Caco-2 (cell line): ENCODE measurements around the gene APOBEC3C. TPM values are rescaled to one million over a fixed set of nuclear protein-coding genes. Genes with fewer than 3 reads are reported as not detected.
"Not testable (repeated sequence)": the region's sequence is repeated elsewhere in the genome, so short reads cannot be mapped to it uniquely, and the experiment has no call there.

ENCODE experiments used
- BruUV-seq: library from RNA; stranded (reverse); fragments of 400-500 nt; replicated peaks from 2 replicates; lab custom pipeline; 2021; lab: Mats Ljungman, UMichigan
- CTCF ChIA-PET: fragments of 300-600 bp; sonication (Branson Sonifier 250); formaldehyde crosslinking; loops from one replicate; lab custom pipeline; 2022; ENCODE audit warnings: antibody characterized with exemption; lab: Charles Lee
- POLR2A ChIA-PET: fragments of 300-600 bp; sonication (Branson Sonifier 250); formaldehyde crosslinking; loops from one replicate; lab custom pipeline; 2022; ENCODE audit warnings: antibody characterized with exemption; lab: Charles Lee
- DNase-seq, 2 experiments: peaks; one replicate each; pipeline versions ENCODE4 v3.0.0 to v3.0.0-alpha.2; 2020 to 2022
- H3K27me3 ChIP-seq: replicated peaks from 2 replicates; pipeline ENCODE4 v1.6.0; 2011; ENCODE audit warnings: low read length; ENCODE audit not compliant: control insufficient read depth, insufficient read depth
- H3K36me3 ChIP-seq: 2 replicates; pipeline ENCODE4 v1.5.1; 2011; ENCODE audit warnings: low read length; ENCODE audit not compliant: control insufficient read depth, insufficient read depth
- H3K4me1 ChIP-seq: fragments of 250-450 bp; sonication (Bioruptor Pico); 2 replicates; pipeline ENCODE4 v1.5.1; 2020; ENCODE audit warnings: mild to moderate bottlenecking
- H3K4me3 ChIP-seq: 2 replicates; pipeline ENCODE4 v1.5.1; 2011; ENCODE audit warnings: low read depth, mild to moderate bottlenecking, control low read depth, low read length
- H3K9me3 ChIP-seq: fragments of 250-450 bp; sonication (Bioruptor Pico); 2 replicates; pipeline ENCODE4 v1.5.1; 2020; ENCODE audit warnings: mild to moderate bottlenecking, moderate library complexity
- H3K27ac Mint-ChIP-seq: one replicate; pipeline ENCODE4 v1.8.0; 2022; ENCODE audit warnings: mixed read lengths; ENCODE audit not compliant: unreplicated experiment
- H3K27me3 Mint-ChIP-seq: one replicate; pipeline ENCODE4 v1.8.0; 2022; ENCODE audit warnings: mixed read lengths; ENCODE audit not compliant: insufficient read depth, unreplicated experiment
- H3K36me3 Mint-ChIP-seq: one replicate; pipeline ENCODE4 v1.8.0; 2022; ENCODE audit warnings: mild to moderate bottlenecking, mixed read lengths; ENCODE audit not compliant: insufficient read depth, unreplicated experiment
- H3K4me1 Mint-ChIP-seq: one replicate; pipeline ENCODE4 v1.8.0; 2022; ENCODE audit warnings: low read depth, mixed read lengths; ENCODE audit not compliant: unreplicated experiment
- H3K4me3 Mint-ChIP-seq: one replicate; pipeline ENCODE4 v1.8.0; 2022; ENCODE audit warnings: mild to moderate bottlenecking, moderate library complexity, mixed read lengths; ENCODE audit not compliant: unreplicated experiment
- H3K9me3 Mint-ChIP-seq: one replicate; pipeline ENCODE4 v1.8.0; 2022; ENCODE audit warnings: mixed read lengths; ENCODE audit not compliant: unreplicated experiment
- intact Hi-C: fragments of 100-400 bp; cut with micrococcal nuclease; formaldehyde crosslinking; loops from one replicate; pipeline ENCODE4 v1.10.0; 2022; ENCODE audit not compliant: unreplicated experiment
- total RNA-seq: library from RNA; stranded (reverse); gene quantifications from 2 replicates; pipeline ENCODE4 v1.2.3, GENCODE V29; 2022
- TF ChIP-seq, protein P1 (sequence below), 2 experiments: fragments of 200-600 bp in 1 of 2; IDR thresholded peaks; 1 replicate in 1 of 2; 2 replicates in 1 of 2; pipeline versions ENCODE4 v1.5.1 to v1.8.0; 2011 to 2022; ENCODE audit warnings: antibody characterized with exemption in 1 of 2, control low read depth in 1 of 2, inconsistent platforms in 1 of 2, low read depth in 1 of 2, low read length in 1 of 2, mild to moderate bottlenecking in 1 of 2, moderate library complexity in 1 of 2; ENCODE audit not compliant: insufficient read depth in 1 of 2, severe bottlenecking in 1 of 2, unreplicated experiment in 1 of 2

Gene APOBEC3C
- total RNA-seq, 1 experiment from 2014 or later = 25.1 TPM

DNA sequence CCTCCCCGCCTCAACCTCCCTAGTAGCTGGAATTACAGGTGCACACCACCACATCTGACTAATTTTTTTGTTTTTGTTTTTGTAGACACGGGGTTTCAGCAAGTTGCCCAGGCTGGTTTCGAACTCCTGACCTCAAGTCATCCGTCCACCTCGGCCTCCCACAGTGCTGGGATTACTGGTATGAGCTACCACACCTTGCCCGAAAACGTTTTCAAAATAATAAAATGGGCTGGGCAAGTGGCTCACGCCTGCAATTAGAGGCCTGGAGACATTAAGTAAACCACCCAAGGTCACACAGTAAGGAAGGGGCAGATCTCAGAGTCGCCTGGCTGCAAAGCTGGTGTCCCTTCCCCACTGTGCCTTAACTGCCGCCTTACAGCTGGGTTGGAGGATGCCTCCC lies 33.5 kb upstream of the APOBEC3C start:
- intact Hi-C loops = loop anchor here (5.0 kb wide), 1 partner anchor 108 kb away; the partner anchor contains the start of gene CBX6
- Mint-ChIP-seq H3K4me3 (peak overlapping the region; percentile 80), H3K36me3 (peaks cover 36% of the 10 kb centered on the region), H3K4me1 (peaks cover 19% of the 10 kb centered on the region)
- not testable (repeated sequence) for DNase-seq, H3K4me3 ChIP-seq, H3K27ac Mint-ChIP-seq, H3K36me3 ChIP-seq, H3K27me3 Mint-ChIP-seq, H3K9me3 Mint-ChIP-seq, BruUV-seq, H3K27me3 ChIP-seq
- ChIA-PET POLR2A (interaction anchor here (2.3 kb wide), 1 partner anchor 56 kb away, joined by 14 read pairs; no protein-coding TSS in a partner anchor), CTCF (interaction anchor here (1.9 to 3.7 kb wide), 2 partner anchors 23 to 110 kb away, joined by 8 to 21 read pairs; no protein-coding TSS in a partner anchor)
- Histone ChIP-seq H3K9me3 (peaks cover 17% of the 10 kb centered on the region), H3K4me1 (peaks cover 19% of the 10 kb centered on the region)

DNA sequence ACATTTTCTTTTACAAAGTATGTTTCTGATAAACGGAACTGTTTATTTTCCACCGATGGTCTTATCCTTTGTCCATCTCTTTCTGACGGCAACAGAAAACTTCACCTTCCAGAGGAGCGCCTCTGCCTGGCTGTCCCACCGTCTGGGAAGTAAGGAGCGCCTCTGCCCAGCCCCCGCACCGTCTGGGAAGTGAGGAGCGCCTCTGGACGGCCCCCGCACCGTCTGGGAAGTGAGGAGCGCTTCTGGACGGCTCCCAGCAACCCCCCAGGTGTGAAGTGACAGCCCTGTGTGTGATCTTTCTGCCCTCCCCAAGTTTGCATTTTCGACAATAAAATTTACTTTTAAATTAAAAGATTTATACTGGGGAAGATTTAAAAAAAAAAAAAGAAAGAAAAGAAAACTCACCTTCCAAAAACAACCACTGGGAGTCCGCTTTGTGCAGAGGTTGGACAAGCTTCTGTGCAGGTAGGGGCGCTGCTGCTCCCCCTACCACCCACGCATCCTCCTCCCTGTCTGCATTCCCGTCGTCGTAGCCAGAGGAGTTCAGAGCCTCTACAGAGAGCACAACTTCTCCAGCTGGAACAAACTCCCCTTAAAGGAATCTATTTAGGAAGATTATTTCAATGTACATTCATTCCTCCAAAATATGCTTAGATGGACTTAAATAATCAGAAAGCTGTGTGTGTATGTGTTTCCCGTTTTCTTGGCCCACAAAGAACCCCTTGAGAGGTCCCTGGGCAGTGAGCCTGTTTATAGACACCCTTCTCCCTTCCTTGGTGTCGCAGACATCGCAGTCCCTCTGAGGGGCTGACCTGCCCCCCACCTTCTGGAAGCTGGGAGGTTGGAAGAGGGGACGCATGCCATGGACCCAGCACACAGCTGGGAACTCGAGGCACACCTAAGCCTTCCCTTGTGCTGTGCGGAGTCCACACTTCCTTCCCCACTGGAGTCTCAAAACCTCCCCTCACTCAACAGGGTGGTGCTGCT lies 32.8 kb upstream of the APOBEC3C start:
- peaks cover 19% of the 10 kb centered on the region for H3K4me1 Mint-ChIP-seq
- TSS peak; percentile 82 for BruUV-seq
- POLR2A ChIA-PET = interaction anchor here (0.7 to 2.3 kb wide), 4 partner anchors 57 to 338 kb away, joined by 3 to 14 read pairs (median 3); partner anchors contain the start of gene RPL3

DNA sequence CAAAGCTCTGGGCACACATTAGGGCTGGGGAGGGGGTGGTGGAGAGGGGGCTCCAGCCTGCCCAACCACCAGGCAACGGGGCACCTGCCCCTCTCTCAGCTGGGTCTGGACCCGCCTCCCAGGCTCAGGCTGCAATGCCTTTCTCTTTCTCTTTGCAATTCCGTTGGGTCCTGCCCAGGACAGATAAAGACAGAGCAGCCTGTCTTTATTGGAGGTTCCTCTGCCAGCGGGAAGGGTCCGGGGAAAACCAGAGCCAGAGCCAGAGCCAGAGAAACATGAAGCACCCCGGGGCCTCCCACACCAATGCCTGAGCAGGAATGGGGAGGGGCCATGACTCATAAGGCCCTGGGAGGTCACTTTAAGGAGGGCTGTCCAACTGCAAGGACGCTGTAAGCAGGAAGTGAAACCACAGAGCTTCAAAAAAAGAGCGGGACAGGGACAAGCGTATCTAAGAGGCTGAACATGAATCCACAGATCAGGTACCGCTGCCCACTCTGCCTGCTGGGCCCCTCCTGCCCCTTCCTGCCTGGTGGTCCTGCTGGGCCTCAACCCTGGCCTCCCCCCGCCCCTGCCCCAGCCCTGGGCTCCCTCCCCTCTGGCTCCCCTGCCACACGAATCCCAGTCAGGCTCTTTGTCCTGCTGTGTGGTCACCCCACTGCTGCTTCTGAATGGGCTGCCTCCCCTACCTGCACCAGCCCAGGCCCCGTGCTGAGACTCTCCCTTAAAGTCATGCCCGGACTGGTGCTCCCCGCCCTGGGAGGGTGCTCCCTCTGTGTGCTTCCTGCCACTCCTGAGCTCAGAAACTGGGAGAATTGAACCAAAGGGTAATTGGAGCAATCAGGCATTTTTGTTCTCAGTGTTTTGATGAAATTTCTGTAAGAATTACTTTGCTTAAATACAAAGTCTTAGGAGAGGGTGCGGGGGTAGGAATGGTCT lies 31.8 kb upstream of the APOBEC3C start, which contains the start of gene APOBEC3B:
TSS of gene APOBEC3B (plus strand) at position 356 of the 936 bp plus-strand sequence. CDS start at position 463, 107 bp downstream.
- Mint-ChIP-seq H3K36me3 (peaks cover 32% of the 10 kb centered on the region), H3K4me3 (peak within 1 kb of the TSS; percentile 80), H3K4me1 (peaks cover 19% of the 10 kb centered on the region), H3K9me3 (no peaks in the 10 kb centered on the region), H3K27ac (peak within 1 kb of the TSS; percentile 91), H3K27me3 (no peaks in the 10 kb centered on the region)
- ChIA-PET POLR2A (interaction anchor here (0.7 to 2.3 kb wide), 5 partner anchors 58 to 337 kb away, joined by 3 to 14 read pairs (median 3); partner anchors contain the start of gene RPL3), CTCF (interaction anchor here (0.7 to 3.7 kb wide), 8 partner anchors 12 to 309 kb away, joined by 3 to 21 read pairs (median 4); partner anchors contain the start of gene CBX6)
- Histone ChIP-seq H3K4me3 (peak within 1 kb of the TSS; percentile 44), H3K9me3 (peaks cover 9% of the 10 kb centered on the region; the same call in 1 of the 2 replicates), H3K4me1 (peaks cover 19% of the 10 kb centered on the region), H3K36me3 (no peaks in the 10 kb centered on the region), H3K27me3 (no peaks in the 10 kb centered on the region)
- TF ChIP-seq, protein P1, sequence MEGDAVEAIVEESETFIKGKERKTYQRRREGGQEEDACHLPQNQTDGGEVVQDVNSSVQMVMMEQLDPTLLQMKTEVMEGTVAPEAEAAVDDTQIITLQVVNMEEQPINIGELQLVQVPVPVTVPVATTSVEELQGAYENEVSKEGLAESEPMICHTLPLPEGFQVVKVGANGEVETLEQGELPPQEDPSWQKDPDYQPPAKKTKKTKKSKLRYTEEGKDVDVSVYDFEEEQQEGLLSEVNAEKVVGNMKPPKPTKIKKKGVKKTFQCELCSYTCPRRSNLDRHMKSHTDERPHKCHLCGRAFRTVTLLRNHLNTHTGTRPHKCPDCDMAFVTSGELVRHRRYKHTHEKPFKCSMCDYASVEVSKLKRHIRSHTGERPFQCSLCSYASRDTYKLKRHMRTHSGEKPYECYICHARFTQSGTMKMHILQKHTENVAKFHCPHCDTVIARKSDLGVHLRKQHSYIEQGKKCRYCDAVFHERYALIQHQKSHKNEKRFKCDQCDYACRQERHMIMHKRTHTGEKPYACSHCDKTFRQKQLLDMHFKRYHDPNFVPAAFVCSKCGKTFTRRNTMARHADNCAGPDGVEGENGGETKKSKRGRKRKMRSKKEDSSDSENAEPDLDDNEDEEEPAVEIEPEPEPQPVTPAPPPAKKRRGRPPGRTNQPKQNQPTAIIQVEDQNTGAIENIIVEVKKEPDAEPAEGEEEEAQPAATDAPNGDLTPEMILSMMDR (IDR thresholded peaks at IDR 0.05; ENCODE audit: insufficient read depth in 1 of 2, low read depth in 1 of 2, low read length in 1 of 2, severe bottlenecking in 1 of 2, unreplicated experiment in 1 of 2) = no peak
- DNase-seq = peak; percentile 91 to 94
- BruUV-seq = TSS peak; percentile 63
- intact Hi-C loops = loop anchor here (1.0 to 5.0 kb wide), 3 partner anchors 21 to 110 kb away; partner anchors contain the start of gene CBX6

More for the DNA sequence above, 32.8 kb upstream of the APOBEC3C start:
- intact Hi-C loops = loop anchor here (1.0 to 5.0 kb wide), 2 partner anchors 22 to 109 kb away; partner anchors contain the start of gene CBX6
- CTCF ChIA-PET = interaction anchor here (0.7 to 3.7 kb wide), 9 partner anchors 13 to 309 kb away, joined by 3 to 21 read pairs (median 4); partner anchors contain the start of gene CBX6
- Mint-ChIP-seq H3K36me3 (peaks cover 36% of the 10 kb centered on the region), H3K9me3 (no peaks in the 10 kb centered on the region), H3K4me3 (peak overlapping the region; percentile 80), H3K27me3 (no peaks in the 10 kb centered on the region), H3K27ac (peak overlapping the region; percentile 91)
- peak; percentile 80 to 82 for DNase-seq
- TF ChIP-seq, protein P1 (IDR thresholded peaks at IDR 0.05; ENCODE audit: insufficient read depth in 1 of 2, low read depth in 1 of 2, low read length in 1 of 2, severe bottlenecking in 1 of 2, unreplicated experiment in 1 of 2) = peak; percentile 70 to 94
- Histone ChIP-seq H3K36me3 (no peaks in the 10 kb centered on the region), H3K4me1 (peaks cover 19% of the 10 kb centered on the region), H3K9me3 (peaks cover 11% of the 10 kb centered on the region), H3K4me3 (peak overlapping the region; percentile 44), H3K27me3 (no peaks in the 10 kb centered on the region)
